Testis (tissue), 3 donors: ENCODE data around the gene SMURF1. TPM values are rescaled to one million over a fixed set of nuclear protein-coding genes. Genes with fewer than 3 reads are reported as not detected.
A peak's percentile ranks its signal among the peaks of the same experiment; 100 is the strongest.

ENCODE experiments used
- DNase-seq: peaks from one replicate; pipeline ENCODE4 v3.0.0-alpha.2; 2019
- H3K27ac ChIP-seq, 2 donors: fragments of 200-600 bp; sonication (generic); one replicate each; pipeline ENCODE4 v1.5.1; 2019
- H3K27me3 ChIP-seq: fragments of 200-600 bp; sonication (generic); one replicate; pipeline ENCODE4 v1.5.1; 2019
- H3K36me3 ChIP-seq: fragments of 200-600 bp; sonication (generic); one replicate; pipeline ENCODE4 v1.5.1; 2017; ENCODE audit warnings: low read depth; ENCODE audit errors: missing control alignments
- H3K4me1 ChIP-seq: fragments of 200-600 bp; sonication (generic); one replicate; pipeline ENCODE4 v1.5.1; 2019
- H3K4me3 ChIP-seq, 2 donors: fragments of 200-600 bp; sonication (generic); one replicate each; pipeline ENCODE4 v1.5.1; 2017 to 2019
- H3K9me3 ChIP-seq: fragments of 200-600 bp; sonication (generic); one replicate; pipeline ENCODE4 v1.5.1; 2017
- CTCF ChIP-seq, 3 experiments: fragments of 450-650 bp in 2 of 3; fragments of 200-600 bp in 1 of 3; sonication (generic) in 1 of 3; IDR thresholded peaks; one replicate each; pipeline ENCODE4 v1.5.1; 2016 to 2019; ENCODE audit warnings: antibody characterized with exemption in 3 of 3, mild to moderate bottlenecking in 2 of 3, moderate library complexity in 1 of 3
- POLR2A ChIP-seq: fragments of 450-650 bp; IDR thresholded peaks from one replicate; pipeline ENCODE4 v1.6.1; 2017; ENCODE audit warnings: antibody characterized with exemption, mild to moderate bottlenecking, moderate library complexity
- WGBS, 2 donors: methylation state at CpG; one replicate each; pipeline ENCODE4 v1.1.5; 2018; 5-methylcytosine and 5-hydroxymethylcytosine counted together
- intact Hi-C: fragments of 100-400 bp; cut with DNase I; formaldehyde crosslinking; loops from one replicate; pipeline ENCODE4 v1.15.1; 2023; ENCODE audit warnings: low total_unique reads
- polyA plus RNA-seq: library from polyadenylated mRNA; stranded (reverse); fragments of 350-450 nt; fragmentation: Illumina TruSeq; extraction: RNeasy Lipid Tissue Mini Kit (QIAGEN cat#74804); gene quantifications from one replicate; pipeline ENCODE4 v1.2.3, GENCODE V29; 2014; ENCODE audit warnings: low read depth, low replicate concordance; ENCODE audit not compliant: insufficient read depth
- total RNA-seq, 2 donors: library from RNA; depleted of rRNA; stranded (reverse); fragments of >200 nt; gene quantifications; one replicate each; pipeline ENCODE4 v1.2.3, GENCODE V29; 2016

SMURF1 gene
- total and polyA plus RNA-seq, 3 donors from 2014 or later: 34.5 to 79.5 (median 46.9) TPM

- WGBS, 2 donors: 82 to 90% methylated on average over 6 of the region's 6 CpGs
- intact Hi-C loops: no loop called here
- H3K27me3 ChIP-seq: no peaks in the 10 kb centered on the region
- TF ChIP-seq CTCF (IDR thresholded peaks at IDR 0.05): no peak
- no peak for TF ChIP-seq POLR2A
- H3K4me1 ChIP-seq: peaks cover 20% of the 10 kb centered on the region
- peak overlapping the region in 1 of 2 donors; percentile 76 for H3K27ac ChIP-seq
- no peaks in the 10 kb centered on the region for H3K9me3 ChIP-seq
- H3K4me3 ChIP-seq: no peak overlapping the region
- no peaks in the 10 kb centered on the region for H3K36me3 ChIP-seq
- DNase-seq: no peak
Observed at GRCh38 chr7:99127636-99128035, 16.3 kb downstream of the SMURF1 start.

GRCh38 chr7:99126921-99127553, 16.9 kb downstream of the SMURF1 start:
- H3K27ac ChIP-seq: peak overlapping the region; percentile 21 to 76
- WGBS, 2 donors: 63 to 68% methylated on average over 14 of the region's 14 CpGs
- TF ChIP-seq CTCF (IDR thresholded peaks at IDR 0.05) (no peak), POLR2A (no peak)
- H3K4me3 ChIP-seq: no peak overlapping the region
- intact Hi-C loops: no loop called here
- no peaks in the 10 kb centered on the region for H3K9me3 ChIP-seq
- H3K4me1 ChIP-seq: peaks cover 20% of the 10 kb centered on the region
- H3K36me3 ChIP-seq: no peaks in the 10 kb centered on the region
- no peaks in the 10 kb centered on the region for H3K27me3 ChIP-seq
- DNase-seq: no peak

GRCh38 chr7:99125505-99125865, 18.4 kb downstream of the SMURF1 start:
- TF ChIP-seq POLR2A (no peak), CTCF (IDR thresholded peaks at IDR 0.05) (no peak)
- Histone ChIP-seq H3K36me3 (no peaks in the 10 kb centered on the region), H3K4me3 (no peak overlapping the region), H3K27ac (no peak overlapping the region), H3K4me1 (peaks cover 24% of the 10 kb centered on the region), H3K27me3 (no peaks in the 10 kb centered on the region), H3K9me3 (no peaks in the 10 kb centered on the region)
- WGBS, 2 donors: 93 to 96% methylated on average over 4 of the region's 4 CpGs
- intact Hi-C loops: no loop called here
- no peak for DNase-seq

- H3K4me3 ChIP-seq: no peak overlapping the region
- H3K9me3 ChIP-seq: no peaks in the 10 kb centered on the region
- no peak for DNase-seq
- H3K27me3 ChIP-seq: no peaks in the 10 kb centered on the region
- H3K36me3 ChIP-seq: no peaks in the 10 kb centered on the region
- H3K4me1 ChIP-seq: peaks cover 24% of the 10 kb centered on the region
- TF ChIP-seq POLR2A (no peak), CTCF (IDR thresholded peaks at IDR 0.05) (no peak)
- peak overlapping the region in 1 of 2 donors; percentile 62 for H3K27ac ChIP-seq
- WGBS, 2 donors: 84 to 86% methylated on average over 3 of the region's 3 CpGs
- intact Hi-C loops: no loop called here
Observed at GRCh38 chr7:99124751-99125504, 19.0 kb downstream of the SMURF1 start.
